ENCODE measurements around the gene MRPS5.

MRPS5 gene

DNA sequence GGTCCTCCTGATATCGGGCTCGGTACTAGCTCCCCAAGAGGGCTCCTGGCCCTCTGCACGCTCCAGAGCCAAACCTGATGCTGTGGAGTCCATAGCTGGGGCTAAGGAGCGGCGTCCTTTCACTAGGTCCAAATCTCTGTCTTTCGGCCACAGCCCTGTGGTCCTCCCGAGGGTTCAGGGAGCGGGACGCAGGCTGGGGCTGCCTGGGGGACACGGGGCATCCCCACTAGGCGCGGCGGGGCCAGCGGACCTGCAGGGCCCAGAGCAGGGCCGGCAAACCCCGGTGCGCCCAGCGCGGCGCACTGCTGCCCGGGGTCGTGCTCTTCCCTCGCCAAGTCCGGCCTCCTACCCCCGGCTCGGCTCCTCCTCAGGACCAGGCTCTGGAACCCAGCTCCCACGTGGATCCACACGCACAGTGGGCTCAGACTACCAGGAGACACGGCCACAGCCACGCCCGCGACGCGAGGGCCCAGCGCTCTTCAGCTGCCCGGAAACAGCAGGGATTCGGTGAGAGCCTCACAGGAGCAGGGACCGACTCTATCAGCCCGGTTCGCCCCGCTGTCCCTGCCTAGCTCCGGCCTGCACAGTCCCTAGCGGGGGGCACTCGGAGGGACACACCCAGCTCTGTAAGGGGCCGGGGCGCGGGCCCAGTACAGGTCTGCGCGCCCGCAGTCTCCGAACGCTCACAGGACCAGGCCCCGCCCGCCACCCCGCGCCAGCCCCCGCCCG lies 37.4 kb upstream of the MRPS5 start:
- TF ChIP-seq, protein P1, sequence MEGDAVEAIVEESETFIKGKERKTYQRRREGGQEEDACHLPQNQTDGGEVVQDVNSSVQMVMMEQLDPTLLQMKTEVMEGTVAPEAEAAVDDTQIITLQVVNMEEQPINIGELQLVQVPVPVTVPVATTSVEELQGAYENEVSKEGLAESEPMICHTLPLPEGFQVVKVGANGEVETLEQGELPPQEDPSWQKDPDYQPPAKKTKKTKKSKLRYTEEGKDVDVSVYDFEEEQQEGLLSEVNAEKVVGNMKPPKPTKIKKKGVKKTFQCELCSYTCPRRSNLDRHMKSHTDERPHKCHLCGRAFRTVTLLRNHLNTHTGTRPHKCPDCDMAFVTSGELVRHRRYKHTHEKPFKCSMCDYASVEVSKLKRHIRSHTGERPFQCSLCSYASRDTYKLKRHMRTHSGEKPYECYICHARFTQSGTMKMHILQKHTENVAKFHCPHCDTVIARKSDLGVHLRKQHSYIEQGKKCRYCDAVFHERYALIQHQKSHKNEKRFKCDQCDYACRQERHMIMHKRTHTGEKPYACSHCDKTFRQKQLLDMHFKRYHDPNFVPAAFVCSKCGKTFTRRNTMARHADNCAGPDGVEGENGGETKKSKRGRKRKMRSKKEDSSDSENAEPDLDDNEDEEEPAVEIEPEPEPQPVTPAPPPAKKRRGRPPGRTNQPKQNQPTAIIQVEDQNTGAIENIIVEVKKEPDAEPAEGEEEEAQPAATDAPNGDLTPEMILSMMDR (conservative IDR thresholded peaks at IDR 0.05; ENCODE audit: low read depth): no peak
- CTCF ChIA-PET: interaction anchor here (0.6 to 0.7 kb wide), 3 partner anchors 10 to 228 kb away, joined by 3 read pairs; no protein-coding TSS in a partner anchor
- POLR2A ChIA-PET (ENCODE audit: low non-redundant PET): interaction anchor here (0.5 to 0.6 kb wide), 2 partner anchors 24 to 86 kb away, joined by 4 to 8 read pairs; no protein-coding TSS in a partner anchor
- DNase-seq (ENCODE audit: low spot score): peak; percentile 26
- peak overlapping the region; percentile 78 for H3K27ac ChIP-seq

DNA sequence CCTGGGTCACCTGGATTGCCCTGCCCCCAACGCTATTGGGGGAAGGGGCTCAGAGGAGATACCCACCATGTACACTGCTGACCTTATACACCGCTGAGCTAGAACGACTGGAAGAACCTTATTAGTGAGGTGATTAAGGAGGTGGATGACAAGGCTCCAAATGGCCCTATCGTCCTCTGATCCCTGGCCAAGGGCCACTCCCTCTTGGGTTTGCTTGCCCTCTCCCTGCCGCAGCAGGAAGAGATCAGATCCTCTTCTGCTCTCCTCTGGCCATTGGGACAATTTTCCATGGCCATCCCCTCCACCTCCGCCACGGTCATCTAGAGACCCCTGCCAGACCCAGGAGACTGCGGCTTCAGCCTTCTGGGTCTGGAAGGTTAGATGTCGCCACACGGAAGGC lies 36.8 kb upstream of the MRPS5 start:
- POLR2A ChIA-PET (ENCODE audit: low non-redundant PET): no interaction called here
- H3K27ac ChIP-seq: peak overlapping the region; percentile 78
- CTCF ChIA-PET: interaction anchor here (0.6 kb wide), 1 partner anchor 46 kb away, joined by 3 read pairs; no protein-coding TSS in a partner anchor
- no peak for DNase-seq (ENCODE audit: low spot score)
- TF ChIP-seq, protein P1 (conservative IDR thresholded peaks at IDR 0.05; ENCODE audit: low read depth): no peak

DNA sequence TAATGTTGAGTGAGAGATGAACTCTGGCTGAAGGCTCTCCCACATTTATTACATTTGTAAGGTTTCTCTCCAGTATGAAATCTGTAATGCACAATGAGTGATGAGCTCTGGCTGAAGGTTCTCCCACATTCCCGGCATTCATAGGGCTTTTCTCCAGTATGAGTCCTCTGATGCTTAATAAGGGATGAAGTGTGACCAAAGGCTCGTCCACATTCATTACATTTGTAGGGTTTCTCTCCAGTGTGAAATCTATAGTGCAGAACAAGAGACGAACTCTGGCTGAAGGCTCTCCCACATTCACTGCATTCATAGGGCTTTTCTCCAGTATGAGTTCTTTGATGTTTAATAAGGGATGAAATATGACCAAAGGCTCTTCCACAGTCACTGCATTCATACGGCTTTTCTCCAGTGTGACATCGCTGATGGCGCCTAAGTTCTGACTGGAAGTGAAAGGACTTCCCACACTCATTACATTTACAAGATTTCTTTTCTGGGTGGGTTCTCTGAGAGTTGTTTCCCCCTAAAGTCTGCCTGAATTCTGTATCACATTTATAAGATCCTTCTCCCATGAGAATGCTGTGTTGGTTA lies 27.9 kb upstream of the MRPS5 start:
- CTCF ChIA-PET: interaction anchor here (0.6 kb wide), 1 partner anchor 10 kb away, joined by 3 read pairs; no protein-coding TSS in a partner anchor
- DNase-seq (ENCODE audit: low spot score): no peak
- POLR2A ChIA-PET (ENCODE audit: low non-redundant PET): no interaction called here
- TF ChIP-seq, protein P1 (conservative IDR thresholded peaks at IDR 0.05; ENCODE audit: low read depth): no peak
- H3K27ac ChIP-seq: no peak overlapping the region

DNA sequence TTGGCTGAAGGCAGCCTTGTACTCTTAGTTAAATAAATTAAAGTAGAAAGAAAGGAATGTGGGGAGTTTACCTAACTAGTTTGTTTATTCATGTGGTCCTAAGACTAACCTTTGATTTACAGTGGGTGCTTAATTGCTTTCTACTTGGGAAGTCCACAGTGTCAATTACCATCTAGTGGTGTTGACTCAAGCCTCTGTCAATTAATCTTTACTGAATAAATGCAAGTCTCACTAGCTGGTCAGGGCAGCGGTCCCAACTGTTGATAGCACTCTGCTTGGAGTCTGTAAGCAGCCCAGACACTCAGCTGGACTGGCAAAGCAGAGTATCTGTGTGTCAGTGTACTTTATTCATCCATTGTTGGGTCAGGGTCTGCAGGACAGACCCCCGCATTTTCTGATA lies 22.2 kb upstream of the MRPS5 start:
- H3K27ac ChIP-seq: no peak overlapping the region
- CTCF ChIA-PET: no interaction called here
- TF ChIP-seq, protein P1 (conservative IDR thresholded peaks at IDR 0.05; ENCODE audit: low read depth): no peak
- POLR2A ChIA-PET (ENCODE audit: low non-redundant PET): no interaction called here
- DNase-seq (ENCODE audit: low spot score): no peak

DNA sequence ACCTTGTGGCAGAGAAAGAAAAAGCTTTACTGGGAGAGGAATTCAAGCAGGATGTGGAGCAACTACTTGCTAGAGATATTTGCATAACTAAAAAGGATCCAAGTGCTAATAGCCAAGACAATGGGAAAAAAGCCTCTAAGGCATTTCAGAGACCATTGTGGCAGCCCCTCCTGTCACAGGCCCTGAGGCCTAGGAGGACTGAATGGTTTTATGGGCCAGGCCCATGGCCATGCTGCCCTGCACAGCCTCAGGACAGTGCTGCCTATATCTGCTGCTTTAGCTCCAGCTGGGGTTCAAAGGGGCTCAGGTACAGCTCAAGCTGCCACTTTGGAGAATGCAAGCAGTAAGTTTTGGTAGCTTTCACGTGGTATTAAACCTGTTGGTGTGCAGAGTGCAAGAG lies 17.1 kb upstream of the MRPS5 start:
- POLR2A ChIA-PET (ENCODE audit: low non-redundant PET): no interaction called here

DNA sequence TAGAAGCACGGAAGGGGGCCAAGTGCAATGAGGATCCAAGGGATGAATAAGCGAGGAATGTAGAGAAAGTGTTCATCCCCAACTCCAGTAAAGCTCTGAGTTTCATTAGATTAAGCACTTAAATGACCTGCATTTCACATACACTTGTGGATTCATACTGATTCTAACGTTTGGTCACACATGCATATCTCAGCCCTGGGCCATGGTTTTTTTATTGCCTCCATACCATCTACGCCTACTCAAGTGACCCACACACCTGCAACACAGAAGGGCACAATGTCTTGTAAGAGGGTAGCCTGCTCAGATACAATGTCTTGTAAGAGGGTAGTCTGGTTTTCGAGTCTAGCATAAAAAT lies 566 bp upstream of the MRPS5 start:
- ChIA-PET CTCF (interaction anchor here (0.8 to 1.4 kb wide), 2 partner anchors 38 to 43 kb away, joined by 4 to 5 read pairs; partner anchors contain the start of genes ZNF2 and ZNF514), POLR2A (ENCODE audit: low non-redundant PET) (interaction anchor here (0.8 kb wide), 1 partner anchor 43 kb away, joined by 3 read pairs; the partner anchor contains the start of gene ZNF2)
- TF ChIP-seq, protein P1 (conservative IDR thresholded peaks at IDR 0.05; ENCODE audit: low read depth): no peak
- no peak for DNase-seq (ENCODE audit: low spot score)
- peak overlapping the region; percentile 85 for H3K27ac ChIP-seq

More for the DNA sequence above, 17.1 kb upstream of the MRPS5 start:
- DNase-seq (ENCODE audit: low spot score): no peak
- CTCF ChIA-PET: no interaction called here
- no peak overlapping the region for H3K27ac ChIP-seq
- TF ChIP-seq, protein P1 (conservative IDR thresholded peaks at IDR 0.05; ENCODE audit: low read depth): no peak
